Progenitor cell of endocrine pancreas (in vitro differentiated cells): ENCODE data around the gene SPIN2A. TPM values are rescaled to one million over a fixed set of nuclear protein-coding genes. Genes with fewer than 3 reads are reported as not detected.
"Not testable (repeated sequence)": the region's sequence is repeated elsewhere in the genome, so short reads cannot be mapped to it uniquely, and the experiment has no call there.

Experiments used
- DNase-seq: peaks from one replicate; pipeline ENCODE4 v3.0.0; 2021; ENCODE audit warnings: low spot score; ENCODE audit not compliant: unreplicated experiment
- H3K27ac Mint-ChIP-seq: 2 replicates; pipeline ENCODE4 v1.8.0; 2021; ENCODE audit warnings: mild to moderate bottlenecking, moderate library complexity, mixed read lengths
- H3K27me3 Mint-ChIP-seq: 2 replicates; pipeline ENCODE4 v1.8.0; 2021; ENCODE audit warnings: mixed read lengths
- H3K36me3 Mint-ChIP-seq: 2 replicates; pipeline ENCODE4 v1.8.0; 2022; ENCODE audit warnings: mixed read lengths; ENCODE audit not compliant: insufficient read depth
- H3K4me1 Mint-ChIP-seq: 2 replicates; pipeline ENCODE4 v1.8.0; 2021; ENCODE audit warnings: low read depth, mixed read lengths
- H3K4me3 Mint-ChIP-seq: 2 replicates; pipeline ENCODE4 v1.8.0; 2021; ENCODE audit warnings: low read depth, mild to moderate bottlenecking, moderate library complexity, mixed read lengths
- H3K9me3 Mint-ChIP-seq: 2 replicates; pipeline ENCODE4 v1.8.0; 2021; ENCODE audit warnings: low read depth, mixed read lengths
- CTCF ChIP-seq: fragments of 200-600 bp; sonication (generic); IDR thresholded peaks from one replicate; pipeline ENCODE4 v1.5.0; 2021; ENCODE audit warnings: antibody characterized with exemption, mild to moderate bottlenecking; ENCODE audit not compliant: unreplicated experiment
- total RNA-seq: library from RNA; stranded (reverse); gene quantifications from 2 replicates; pipeline ENCODE4 v1.2.1, GENCODE V29; 2021

The SPIN2A gene
- total RNA-seq, 1 donor from 2014 or later: 1.8 TPM

GRCh38 chrX:57104921-57105398 lies 32.2 kb downstream of the SPIN2A start:
- no peak overlapping the region for H3K4me3 Mint-ChIP-seq
- H3K4me1 Mint-ChIP-seq: peaks cover 2% of the 10 kb centered on the region
- H3K27me3 Mint-ChIP-seq: no peaks in the 10 kb centered on the region
- no peak for TF ChIP-seq CTCF
- peaks cover 19% of the 10 kb centered on the region for H3K36me3 Mint-ChIP-seq
- DNase-seq: no peak
- no peak overlapping the region for H3K27ac Mint-ChIP-seq
- peaks cover 20% of the 10 kb centered on the region for H3K9me3 Mint-ChIP-seq

DNA sequence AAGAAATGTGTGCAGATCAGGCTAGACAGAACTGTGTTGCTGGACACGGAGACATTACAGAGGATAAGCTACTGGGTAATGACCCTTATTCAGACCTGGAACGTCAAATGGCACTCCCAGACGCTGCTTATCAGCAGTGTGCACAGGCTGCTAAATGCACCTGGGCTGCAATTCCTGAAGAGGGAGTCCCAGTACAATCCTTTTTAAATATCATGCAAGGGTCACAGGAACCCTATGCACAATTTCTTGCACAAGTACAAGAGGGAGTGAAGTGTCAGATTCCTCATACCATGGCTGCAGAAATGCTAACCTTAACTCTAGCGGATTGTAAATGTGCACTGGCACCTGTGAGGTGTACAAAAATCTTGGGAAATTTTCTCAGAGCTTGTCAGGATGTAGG lies 32.8 kb downstream of the SPIN2A start:
- DNase-seq: no peak
- no peak overlapping the region for H3K4me3 Mint-ChIP-seq
- peaks cover 20% of the 10 kb centered on the region for H3K36me3 Mint-ChIP-seq
- peaks cover 20% of the 10 kb centered on the region for H3K9me3 Mint-ChIP-seq
- H3K4me1 Mint-ChIP-seq: peaks cover 2% of the 10 kb centered on the region
- H3K27me3 Mint-ChIP-seq: no peaks in the 10 kb centered on the region
- TF ChIP-seq CTCF: no peak
- no peak overlapping the region for H3K27ac Mint-ChIP-seq

DNA sequence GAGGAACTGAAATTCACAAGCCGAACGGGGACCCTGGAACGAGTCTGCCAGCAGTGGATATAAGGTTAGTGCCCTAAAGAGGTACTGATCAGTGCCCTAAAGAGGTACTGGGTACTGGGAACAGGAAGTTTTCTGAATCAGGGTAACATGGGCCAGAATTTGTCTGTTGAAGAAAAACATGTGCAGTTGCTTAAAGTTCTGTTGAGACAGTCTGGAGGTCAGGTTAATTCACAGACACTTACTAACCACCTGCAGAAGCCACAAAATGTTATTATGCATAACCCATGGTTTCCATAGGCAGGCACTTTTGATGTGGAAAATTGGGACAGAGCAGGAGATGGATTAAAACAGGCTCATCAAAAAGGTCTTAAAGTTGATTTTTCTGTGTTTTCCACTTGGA lies 33.7 kb downstream of the SPIN2A start:
- H3K9me3 Mint-ChIP-seq: peaks cover 24% of the 10 kb centered on the region
- H3K4me1 Mint-ChIP-seq: peaks cover 2% of the 10 kb centered on the region
- no peaks in the 10 kb centered on the region for H3K27me3 Mint-ChIP-seq
- H3K27ac Mint-ChIP-seq: no peak overlapping the region
- H3K4me3 Mint-ChIP-seq: no peak overlapping the region
- no peak for DNase-seq
- TF ChIP-seq CTCF: no peak
- peaks cover 24% of the 10 kb centered on the region for H3K36me3 Mint-ChIP-seq

- not testable (repeated sequence) for H3K27ac Mint-ChIP-seq, H3K4me3 Mint-ChIP-seq, H3K4me1 Mint-ChIP-seq, DNase-seq, H3K27me3 Mint-ChIP-seq
- Mint-ChIP-seq H3K36me3 (peaks cover 30% of the 10 kb centered on the region), H3K9me3 (peaks cover 30% of the 10 kb centered on the region)
Measured at GRCh38 chrX:57102918-57103317, 34.3 kb downstream of the SPIN2A start.

Other genes starting within 250 kb of the SPIN2A start
- gene SPIN3, start 141.9 kb downstream of the SPIN2A start, total RNA-seq: 23.8 and 26.1 TPM in 2 replicates
- gene SPIN2B, start 15.8 kb downstream of the SPIN2A start, total RNA-seq: 19.6 and 20.3 TPM in 2 replicates
- gene FAAH2, start 149.3 kb upstream of the SPIN2A start, total RNA-seq: 9.8 and 12.8 TPM in 2 replicates